Lower lobe of right lung (tissue), 2 donors: Measurements from ENCODE around the gene P2RY4. TPM values are rescaled to one million over a fixed set of nuclear protein-coding genes. Genes with fewer than 3 reads are reported as not detected.
"Not testable (repeated sequence)": the region's sequence is repeated elsewhere in the genome, so short reads cannot be mapped to it uniquely, and the experiment has no call there.

ENCODE experiments used
- ATAC-seq, 2 donors: fragments of 200-7000 bp; cut with Tn5 transposase; one replicate each; pipeline ENCODE4 v1.9.1; 2020 to 2022; ENCODE audit warnings: mild to moderate bottlenecking in 2 of 2, moderate library complexity in 2 of 2
- DNase-seq: peaks from one replicate; pipeline ENCODE4 v3.0.0-alpha.2; 2020
- H3K27ac ChIP-seq: fragments of 200-600 bp; one replicate; pipeline ENCODE4 v1.8.0; 2022
- H3K27me3 ChIP-seq: fragments of 200-600 bp; one replicate; pipeline ENCODE4 v1.8.0; 2022; ENCODE audit warnings: low read depth
- H3K36me3 ChIP-seq: fragments of 200-600 bp; one replicate; pipeline ENCODE4 v1.8.0; 2022; ENCODE audit warnings: mild to moderate bottlenecking
- H3K4me1 ChIP-seq: fragments of 200-600 bp; one replicate; pipeline ENCODE4 v1.8.0; 2022
- H3K4me3 ChIP-seq: fragments of 200-600 bp; one replicate; pipeline ENCODE4 v1.8.0; 2022; ENCODE audit warnings: mild to moderate bottlenecking
- H3K9me3 ChIP-seq: fragments of 200-600 bp; one replicate; pipeline ENCODE4 v1.8.0; 2022
- CTCF ChIP-seq: fragments of 200-600 bp; IDR thresholded peaks from one replicate; pipeline ENCODE4 v1.8.0; 2022; ENCODE audit warnings: antibody characterized with exemption, mild to moderate bottlenecking
- intact Hi-C: fragments of 100-400 bp; cut with DNase I; formaldehyde crosslinking; loops from one replicate; pipeline ENCODE4 v1.11.0; 2022
- total RNA-seq: library from RNA; stranded (reverse); fragmentation: NEBNext Ultra II Directional; extraction: Animal tissue kit (Norgen Biotek cat#: 25700); gene quantifications from one replicate; pipeline ENCODE4 v1.2.1, GENCODE V29; 2021
- donor health status: DM: no; HTN: yes; CAD: no; lungs with severe emphysema.

P2RY4 gene
- total RNA-seq, 1 donor from 2014 or later: 0.38 TPM

GRCh38 chrX:70254063-70254400 lies 6.0 kb downstream of the P2RY4 start:
- H3K4me1 ChIP-seq: no peaks in the 10 kb centered on the region
- ATAC-seq (no peak), DNase-seq (no peak)
- TF ChIP-seq CTCF: no peak
- intact Hi-C loops: no loop called here
- H3K9me3 ChIP-seq: no peaks in the 10 kb centered on the region
- H3K27me3 ChIP-seq: no peaks in the 10 kb centered on the region
- no peaks in the 10 kb centered on the region for H3K36me3 ChIP-seq
- H3K27ac ChIP-seq: no peak overlapping the region
- H3K4me3 ChIP-seq: no peak overlapping the region

- no peaks in the 10 kb centered on the region for H3K4me1 ChIP-seq
- ATAC-seq: no peak
- H3K4me3 ChIP-seq: no peak overlapping the region
- H3K27me3 ChIP-seq: no peaks in the 10 kb centered on the region
- H3K36me3 ChIP-seq: no peaks in the 10 kb centered on the region
- no peaks in the 10 kb centered on the region for H3K9me3 ChIP-seq
- intact Hi-C loops: no loop called here
- no peak overlapping the region for H3K27ac ChIP-seq
- DNase-seq: no peak
- no peak for TF ChIP-seq CTCF
Observed at GRCh38 chrX:70253377-70254062, 6.5 kb downstream of the P2RY4 start.

- no peaks in the 10 kb centered on the region for H3K9me3 ChIP-seq
- no peak for TF ChIP-seq CTCF
- H3K27me3 ChIP-seq: no peaks in the 10 kb centered on the region
- DNase-seq (no peak), ATAC-seq (no peak)
- H3K4me1 ChIP-seq: no peaks in the 10 kb centered on the region
- no peak overlapping the region for H3K27ac ChIP-seq
- no peaks in the 10 kb centered on the region for H3K36me3 ChIP-seq
- intact Hi-C loops: no loop called here
- H3K4me3 ChIP-seq: no peak overlapping the region
Observed at GRCh38 chrX:70252491-70252890, 7.5 kb downstream of the P2RY4 start.

- H3K27ac ChIP-seq: no peak overlapping the region
- intact Hi-C loops: no loop called here
- TF ChIP-seq CTCF: no peak
- no peak for DNase-seq
- H3K4me1 ChIP-seq: no peaks in the 10 kb centered on the region
- no peak for ATAC-seq
- no peaks in the 10 kb centered on the region for H3K27me3 ChIP-seq
- no peaks in the 10 kb centered on the region for H3K9me3 ChIP-seq
- no peak overlapping the region for H3K4me3 ChIP-seq
- H3K36me3 ChIP-seq: no peaks in the 10 kb centered on the region
Observed at GRCh38 chrX:70247252-70247651, 12.8 kb downstream of the P2RY4 start.

GRCh38 chrX:70244881-70245280 lies 15.1 kb downstream of the P2RY4 start:
- H3K27ac ChIP-seq: no peak overlapping the region
- H3K9me3 ChIP-seq: no peaks in the 10 kb centered on the region
- ATAC-seq: no peak
- no peaks in the 10 kb centered on the region for H3K36me3 ChIP-seq
- no peak overlapping the region for H3K4me3 ChIP-seq
- no peaks in the 10 kb centered on the region for H3K27me3 ChIP-seq
- TF ChIP-seq CTCF: no peak
- DNase-seq: no peak
- H3K4me1 ChIP-seq: no peaks in the 10 kb centered on the region
- intact Hi-C loops: no loop called here

- H3K9me3 ChIP-seq, H3K27me3 ChIP-seq, DNase-seq, H3K27ac ChIP-seq, intact Hi-C loops, H3K36me3 ChIP-seq, H3K4me1 ChIP-seq, ATAC-seq, H3K4me3 ChIP-seq: not testable (repeated sequence)
Observed at GRCh38 chrX:70243601-70244000, 16.4 kb downstream of the P2RY4 start.
